NT2/D1 (cell line): ENCODE measurements around the gene LRMDA.

Source experiments
- YY1 ChIP-seq: IDR thresholded peaks from 2 replicates; pipeline ENCODE4 v1.6.1; 2011; ENCODE audit not compliant: insufficient read length, insufficient read depth
- ZNF274 ChIP-seq: IDR thresholded peaks from 2 replicates; pipeline ENCODE4 v1.6.1; 2011; ENCODE audit warnings: mild to moderate bottlenecking, low read depth, low read length

DNA sequence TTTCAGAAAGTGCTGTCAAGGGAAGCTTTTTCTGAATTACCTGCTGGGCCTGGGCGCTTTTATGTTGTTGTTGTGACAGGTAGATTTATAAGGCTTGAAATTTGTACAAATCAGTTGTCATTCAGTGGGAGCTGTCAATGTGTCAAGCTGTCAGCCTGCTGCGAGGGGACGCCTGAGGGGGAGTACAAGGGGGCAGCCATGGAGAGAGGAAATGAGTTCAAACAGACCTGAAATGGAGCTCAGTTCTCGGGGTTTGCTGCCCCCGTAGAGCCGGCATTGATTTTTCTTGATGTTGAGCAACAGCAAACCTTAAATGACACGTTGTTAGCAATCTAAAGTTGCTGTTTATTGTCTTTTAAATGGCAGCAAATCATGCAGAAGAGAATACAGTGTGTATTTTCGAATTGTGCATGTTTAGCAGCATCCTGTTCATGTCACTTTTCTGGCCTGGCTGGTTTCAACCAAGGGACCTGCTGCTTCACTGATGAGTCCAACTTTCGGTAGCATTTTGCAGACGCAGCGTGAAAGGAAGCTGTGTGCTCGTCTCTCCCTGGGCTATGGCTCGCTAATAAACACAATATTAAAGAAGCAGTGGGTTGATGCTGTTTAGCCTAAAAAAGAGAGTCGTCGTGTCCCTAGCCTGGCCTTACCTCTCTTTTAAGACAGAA, 166.5 kb downstream of the LRMDA start:
- no peak for TF ChIP-seq YY1
- TF ChIP-seq ZNF274: no peak
